ENCODE measurements around the gene ZDBF2. TPM values are rescaled to one million over a fixed set of nuclear protein-coding genes. Genes with fewer than 3 reads are reported as not detected.

ZDBF2 gene
- total RNA-seq, 4 donors from 2014 or later: 3.1 to 5.5 (median 4.1) TPM

GRCh38 chr2:206231669-206232286 lies 42.7 kb upstream of the ZDBF2 start:
- TF ChIP-seq POLR2A (IDR thresholded peaks at IDR 0.05): no peak
- TF ChIP-seq CTCF (IDR thresholded peaks at IDR 0.05): no peak
- no peak for DNase-seq (ENCODE audit: low spot score in 2 of 2)
- 91 to 94% methylated on average over 6 of the region's 6 CpGs for WGBS, 2 donors
- intact Hi-C loops (cut with DNase I; ENCODE audit: low total_unique reads): no loop called here
- H3K4me3 ChIP-seq (ENCODE audit: low read depth, poor library complexity, severe bottlenecking): no peak overlapping the region

GRCh38 chr2:206232287-206233035 lies 42.0 kb upstream of the ZDBF2 start:
- WGBS, 2 donors: 62 to 71% methylated on average over 7 of the region's 7 CpGs
- no peak for DNase-seq (ENCODE audit: low spot score in 2 of 2)
- no peak overlapping the region for H3K4me3 ChIP-seq (ENCODE audit: low read depth, poor library complexity, severe bottlenecking)
- intact Hi-C loops (cut with DNase I; ENCODE audit: low total_unique reads): no loop called here
- TF ChIP-seq CTCF (IDR thresholded peaks at IDR 0.05) (no peak), POLR2A (IDR thresholded peaks at IDR 0.05) (no peak)

GRCh38 chr2:206239157-206239556 lies 35.3 kb upstream of the ZDBF2 start:
- no peak for DNase-seq (ENCODE audit: low spot score in 2 of 2)
- H3K4me3 ChIP-seq (ENCODE audit: low read depth, poor library complexity, severe bottlenecking): no peak overlapping the region
- intact Hi-C loops (cut with DNase I; ENCODE audit: low total_unique reads): no loop called here
- TF ChIP-seq POLR2A (IDR thresholded peaks at IDR 0.05): no peak
- TF ChIP-seq CTCF (IDR thresholded peaks at IDR 0.05): no peak

- WGBS, 2 donors: 46 to 56% methylated on average over 3 of the region's 3 CpGs
- no peak for TF ChIP-seq POLR2A (IDR thresholded peaks at IDR 0.05)
- no peak for TF ChIP-seq CTCF (IDR thresholded peaks at IDR 0.05)
Measured at GRCh38 chr2:206240327-206240726, 34.1 kb upstream of the ZDBF2 start.

GRCh38 chr2:206241736-206242135 lies 32.7 kb upstream of the ZDBF2 start:
- DNase-seq (ENCODE audit: low spot score in 2 of 2): no peak

More at GRCh38 chr2:206240327-206240726, 34.1 kb upstream of the ZDBF2 start:
- H3K4me3 ChIP-seq (ENCODE audit: low read depth, poor library complexity, severe bottlenecking): no peak overlapping the region
- no peak for DNase-seq (ENCODE audit: low spot score in 2 of 2)
- intact Hi-C loops (cut with DNase I; ENCODE audit: low total_unique reads): no loop called here

More at GRCh38 chr2:206241736-206242135, 32.7 kb upstream of the ZDBF2 start:
- WGBS, 2 donors: 29 to 42% methylated on average over 4 of the region's 4 CpGs
- intact Hi-C loops (cut with DNase I; ENCODE audit: low total_unique reads): no loop called here
- no peak for TF ChIP-seq POLR2A (IDR thresholded peaks at IDR 0.05)
- TF ChIP-seq CTCF (IDR thresholded peaks at IDR 0.05): no peak
- H3K4me3 ChIP-seq (ENCODE audit: low read depth, poor library complexity, severe bottlenecking): no peak overlapping the region
